ENCODE data around the gene GALM. TPM values are rescaled to one million over a fixed set of nuclear protein-coding genes. Genes with fewer than 3 reads are reported as not detected.

The GALM gene
- polyA plus RNA-seq, 1 experiment: 10.1 TPM

DNA sequence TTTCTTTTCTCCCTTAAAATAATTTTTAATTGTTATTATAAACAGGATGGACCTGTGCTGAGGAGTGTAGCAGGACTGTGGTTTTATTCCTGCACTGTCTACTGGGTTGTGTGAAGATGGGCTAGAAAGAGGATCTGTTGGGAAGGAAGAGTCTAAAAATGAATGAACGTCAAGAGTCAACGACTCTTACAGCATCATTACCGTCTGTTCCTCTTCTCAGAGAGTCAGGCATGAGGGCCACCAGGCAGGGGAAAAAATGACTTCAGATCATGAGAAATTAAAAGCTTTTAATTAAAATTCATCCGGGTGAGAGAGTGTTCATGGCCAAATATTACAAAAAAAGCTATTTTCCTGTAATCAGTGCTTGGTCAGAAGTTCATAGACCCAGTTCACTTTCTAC lies 52.7 kb downstream of the GALM start:
- Histone ChIP-seq H3K27me3 (ENCODE audit: control insufficient read depth, insufficient read depth, low read length) (no peaks in the 10 kb centered on the region), H3K4me3 (ENCODE audit: low read depth, low read length) (no peak overlapping the region), H3K36me3 (ENCODE audit: control insufficient read depth, insufficient read depth, low read length) (no peaks in the 10 kb centered on the region)
- TF ChIP-seq, protein P1, sequence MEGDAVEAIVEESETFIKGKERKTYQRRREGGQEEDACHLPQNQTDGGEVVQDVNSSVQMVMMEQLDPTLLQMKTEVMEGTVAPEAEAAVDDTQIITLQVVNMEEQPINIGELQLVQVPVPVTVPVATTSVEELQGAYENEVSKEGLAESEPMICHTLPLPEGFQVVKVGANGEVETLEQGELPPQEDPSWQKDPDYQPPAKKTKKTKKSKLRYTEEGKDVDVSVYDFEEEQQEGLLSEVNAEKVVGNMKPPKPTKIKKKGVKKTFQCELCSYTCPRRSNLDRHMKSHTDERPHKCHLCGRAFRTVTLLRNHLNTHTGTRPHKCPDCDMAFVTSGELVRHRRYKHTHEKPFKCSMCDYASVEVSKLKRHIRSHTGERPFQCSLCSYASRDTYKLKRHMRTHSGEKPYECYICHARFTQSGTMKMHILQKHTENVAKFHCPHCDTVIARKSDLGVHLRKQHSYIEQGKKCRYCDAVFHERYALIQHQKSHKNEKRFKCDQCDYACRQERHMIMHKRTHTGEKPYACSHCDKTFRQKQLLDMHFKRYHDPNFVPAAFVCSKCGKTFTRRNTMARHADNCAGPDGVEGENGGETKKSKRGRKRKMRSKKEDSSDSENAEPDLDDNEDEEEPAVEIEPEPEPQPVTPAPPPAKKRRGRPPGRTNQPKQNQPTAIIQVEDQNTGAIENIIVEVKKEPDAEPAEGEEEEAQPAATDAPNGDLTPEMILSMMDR (IDR thresholded peaks at IDR 0.05; ENCODE audit: insufficient read depth, low read depth, low read length): no peak
- ChIA-PET CTCF (no interaction called here), POLR2A (no interaction called here)
- DNase-seq (ENCODE audit: low read depth): no peak

- POLR2A ChIA-PET: no interaction called here
- TF ChIP-seq, protein P1 (IDR thresholded peaks at IDR 0.05; ENCODE audit: insufficient read depth, low read depth, low read length): no peak
- Histone ChIP-seq H3K36me3 (ENCODE audit: control insufficient read depth, insufficient read depth, low read length) (no peaks in the 10 kb centered on the region), H3K4me3 (ENCODE audit: low read depth, low read length) (no peak overlapping the region), H3K27me3 (ENCODE audit: control insufficient read depth, insufficient read depth, low read length) (no peaks in the 10 kb centered on the region)
- DNase-seq (ENCODE audit: low read depth): no peak
- CTCF ChIA-PET: interaction anchor here (1.6 to 1.9 kb wide), 2 partner anchors 118 to 122 kb away, joined by 3 to 4 read pairs; no protein-coding TSS in a partner anchor
Measured at GRCh38 chr2:38719706-38720105, 53.8 kb downstream of the GALM start.

DNA sequence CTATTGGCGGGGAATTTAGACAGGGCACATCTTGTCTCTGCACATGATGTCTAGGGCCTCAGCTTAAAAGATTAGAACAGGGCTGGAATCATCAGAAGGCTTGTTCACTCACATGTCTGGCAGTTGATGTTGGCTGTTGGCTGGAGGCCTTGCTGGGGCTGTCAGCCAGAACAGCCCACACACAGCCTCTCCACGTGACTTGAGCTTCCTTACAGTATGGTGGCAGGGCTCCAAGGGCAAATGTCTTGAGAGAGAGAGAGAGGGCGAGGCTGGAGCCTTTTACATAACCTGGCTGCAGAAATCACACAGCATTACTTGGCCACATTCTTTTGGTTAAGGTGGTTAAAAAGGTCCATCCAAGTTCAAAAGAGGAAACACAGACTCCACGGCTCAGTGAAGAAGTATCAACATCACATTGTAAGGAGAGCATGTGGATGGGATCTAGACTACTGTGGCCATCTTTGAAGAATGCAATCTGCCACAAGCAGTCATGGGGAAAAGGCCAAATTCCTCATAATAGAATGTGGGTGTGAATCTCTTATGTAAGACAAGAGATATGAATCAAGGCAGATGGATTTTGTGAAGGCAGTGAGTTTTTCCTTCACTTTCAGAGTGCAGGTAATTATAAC lies 54.8 kb downstream of the GALM start:
- Histone ChIP-seq H3K4me3 (ENCODE audit: low read depth, low read length) (no peak overlapping the region), H3K36me3 (ENCODE audit: control insufficient read depth, insufficient read depth, low read length) (no peaks in the 10 kb centered on the region), H3K27me3 (ENCODE audit: control insufficient read depth, insufficient read depth, low read length) (no peaks in the 10 kb centered on the region)
- ChIA-PET CTCF (interaction anchor here (0.7 to 8.4 kb wide), 5 partner anchors 117 to 154 kb away, joined by 3 to 63 read pairs (median 4); no protein-coding TSS in a partner anchor), POLR2A (no interaction called here)
- TF ChIP-seq, protein P1 (IDR thresholded peaks at IDR 0.05; ENCODE audit: insufficient read depth, low read depth, low read length): no peak
- DNase-seq (ENCODE audit: low read depth): peak; percentile 91

DNA sequence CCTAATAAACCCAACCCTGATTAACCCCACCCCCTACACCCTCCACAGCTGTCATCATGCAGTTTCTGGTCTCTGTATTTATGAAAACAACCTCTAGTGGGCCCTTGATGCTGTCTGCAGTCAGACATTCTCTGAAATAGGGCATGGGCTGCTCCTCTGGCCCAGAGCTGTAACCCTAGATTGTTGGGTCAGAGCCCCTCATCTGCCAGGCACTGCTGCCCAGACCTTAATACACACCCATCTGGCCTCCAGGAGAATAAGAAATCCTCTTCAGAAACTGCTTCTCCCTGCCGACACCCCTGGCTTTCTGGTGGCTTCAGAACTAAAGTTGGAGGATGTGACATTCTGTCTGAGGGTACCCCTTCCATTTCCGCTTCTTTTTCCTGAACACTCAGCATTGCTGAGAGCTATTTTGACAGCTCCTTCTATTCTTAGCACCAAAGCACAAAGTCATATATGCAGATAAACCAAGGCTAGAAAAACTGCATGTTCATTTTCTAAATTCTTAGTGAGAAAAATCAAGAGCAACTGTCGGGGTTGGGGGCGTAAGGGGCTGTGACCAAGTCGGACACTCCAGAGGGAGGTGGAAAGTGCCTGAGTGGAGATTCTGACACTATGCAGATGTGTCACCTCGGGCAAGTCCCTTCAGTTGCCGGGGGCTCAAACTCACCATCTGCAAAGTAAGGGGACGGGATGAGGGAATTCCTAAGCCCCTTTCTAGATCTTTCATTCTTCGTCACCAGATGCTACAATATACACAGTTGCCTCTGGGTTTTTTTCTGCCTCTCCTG lies 56.6 kb downstream of the GALM start:
- DNase-seq (ENCODE audit: low read depth): no peak
- H3K36me3 ChIP-seq (ENCODE audit: control insufficient read depth, insufficient read depth, low read length): no peaks in the 10 kb centered on the region
- TF ChIP-seq, protein P1 (IDR thresholded peaks at IDR 0.05; ENCODE audit: insufficient read depth, low read depth, low read length): 0 out of 2 replicates have a peak, but pooled peaks have one; percentile 5
- no peak overlapping the region for H3K4me3 ChIP-seq (ENCODE audit: low read depth, low read length)
- ChIA-PET CTCF (interaction anchor here (1.3 to 8.4 kb wide), 5 partner anchors 10 to 187 kb away, joined by 3 to 63 read pairs (median 7); no protein-coding TSS in a partner anchor), POLR2A (no interaction called here)
- H3K27me3 ChIP-seq (ENCODE audit: control insufficient read depth, insufficient read depth, low read length): no peaks in the 10 kb centered on the region

GRCh38 chr2:38723173-38723572 lies 57.3 kb downstream of the GALM start:
- no peak for DNase-seq (ENCODE audit: low read depth)
- Histone ChIP-seq H3K36me3 (ENCODE audit: control insufficient read depth, insufficient read depth, low read length) (no peaks in the 10 kb centered on the region), H3K27me3 (ENCODE audit: control insufficient read depth, insufficient read depth, low read length) (no peaks in the 10 kb centered on the region), H3K4me3 (ENCODE audit: low read depth, low read length) (no peak overlapping the region)
- TF ChIP-seq, protein P1 (IDR thresholded peaks at IDR 0.05; ENCODE audit: insufficient read depth, low read depth, low read length): no peak
- POLR2A ChIA-PET: no interaction called here
- CTCF ChIA-PET: interaction anchor here (0.7 to 8.4 kb wide), 7 partner anchors 9 to 187 kb away, joined by 3 to 63 read pairs (median 3); no protein-coding TSS in a partner anchor

Data from BJ (cell line).